GM18873 (cell line): Measurements from ENCODE around the gene MC5R.
"Not testable (repeated sequence)": the region's sequence is repeated elsewhere in the genome, so short reads cannot be mapped to it uniquely, and the experiment has no call there.

ENCODE experiments used
- ATAC-seq: cut with Tn5 transposase; IDR thresholded peaks from one replicate; pipeline ENCODE4 v1.9.1; 2021; ENCODE audit warnings: mild to moderate bottlenecking, moderate library complexity, moderate number of reproducible peaks; ENCODE audit not compliant: unreplicated experiment, low FRiP score

MC5R gene

DNA sequence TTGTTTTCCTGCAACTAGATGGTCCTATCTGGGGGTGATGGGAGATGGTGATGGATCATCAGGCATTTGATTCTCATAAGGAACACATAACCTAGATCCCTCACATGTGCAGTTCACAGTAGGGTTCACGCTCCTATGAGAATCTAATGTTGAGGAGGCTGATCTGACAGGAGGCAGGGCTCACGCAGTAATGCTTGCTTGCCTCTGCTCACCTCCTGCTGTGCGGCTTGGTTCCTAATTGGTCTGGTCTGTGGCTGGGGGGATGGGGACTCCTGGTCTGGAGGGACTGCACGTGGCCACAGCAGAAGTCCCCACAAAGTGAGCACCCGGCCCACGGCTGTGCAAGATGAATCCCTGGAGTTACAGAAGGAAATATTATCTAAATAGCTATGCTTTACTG lies 11.3 kb downstream of the MC5R start:
- no peak for ATAC-seq

DNA sequence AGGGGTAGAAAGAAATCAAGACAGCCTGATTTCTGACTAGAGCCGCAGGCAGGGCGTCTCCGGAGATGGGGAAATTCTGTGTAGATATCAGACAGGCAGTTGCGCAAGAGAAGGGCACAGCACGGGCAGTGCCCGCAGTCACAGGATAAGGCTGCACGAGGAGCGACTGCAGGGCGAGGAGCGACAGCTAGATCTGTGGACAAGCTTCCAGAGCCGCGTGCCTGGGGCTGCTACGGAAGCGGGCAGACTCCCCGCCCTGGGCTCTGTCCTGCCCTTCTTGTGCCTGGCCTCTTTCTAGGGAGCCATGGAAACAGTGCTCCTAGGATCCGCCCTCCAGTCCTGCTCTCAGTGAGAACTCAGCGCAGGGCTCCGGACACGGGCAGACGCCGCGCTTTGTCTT lies 12.6 kb downstream of the MC5R start:
- no peak for ATAC-seq

DNA sequence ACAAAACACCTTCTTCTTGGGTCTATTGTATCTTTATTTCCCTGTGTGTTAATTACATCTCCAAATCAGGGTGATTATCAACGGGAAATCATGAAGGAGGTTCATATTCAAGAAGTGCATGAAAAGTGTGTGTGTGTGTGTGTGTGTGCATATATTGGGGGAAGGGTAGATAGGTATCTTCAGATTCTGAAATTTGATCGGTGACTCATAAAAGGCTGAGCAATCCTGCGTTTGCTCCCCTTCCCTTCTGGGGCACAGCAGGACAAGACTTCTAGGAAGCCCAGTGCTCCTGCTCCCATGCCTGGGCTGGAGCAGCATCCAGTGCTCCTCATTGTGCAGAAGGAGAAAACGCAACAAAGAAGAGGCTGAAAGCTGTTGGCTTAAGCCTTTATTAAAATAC lies 25.8 kb downstream of the MC5R start:
- ATAC-seq: no peak

DNA sequence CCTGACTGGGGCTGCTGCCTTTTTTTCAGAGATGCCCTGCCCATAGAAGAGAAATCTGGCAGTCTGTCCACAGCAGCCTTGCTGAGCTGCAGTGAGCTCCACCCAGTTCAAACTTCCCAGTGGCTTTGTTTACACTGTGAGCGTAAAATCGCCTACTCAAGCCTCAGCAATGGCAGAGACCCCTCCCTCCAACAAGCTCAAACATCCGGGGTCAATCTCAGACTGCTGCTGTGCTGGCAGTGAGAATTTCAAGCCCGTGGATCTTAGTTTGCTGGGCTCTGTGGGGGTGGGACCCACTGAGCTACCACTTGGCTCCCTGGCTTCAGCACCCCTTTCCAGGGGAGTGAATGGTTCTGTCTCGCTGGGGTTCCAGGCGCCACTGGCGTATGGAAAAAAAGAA lies 38.9 kb downstream of the MC5R start:
- ATAC-seq: not testable (repeated sequence)

DNA sequence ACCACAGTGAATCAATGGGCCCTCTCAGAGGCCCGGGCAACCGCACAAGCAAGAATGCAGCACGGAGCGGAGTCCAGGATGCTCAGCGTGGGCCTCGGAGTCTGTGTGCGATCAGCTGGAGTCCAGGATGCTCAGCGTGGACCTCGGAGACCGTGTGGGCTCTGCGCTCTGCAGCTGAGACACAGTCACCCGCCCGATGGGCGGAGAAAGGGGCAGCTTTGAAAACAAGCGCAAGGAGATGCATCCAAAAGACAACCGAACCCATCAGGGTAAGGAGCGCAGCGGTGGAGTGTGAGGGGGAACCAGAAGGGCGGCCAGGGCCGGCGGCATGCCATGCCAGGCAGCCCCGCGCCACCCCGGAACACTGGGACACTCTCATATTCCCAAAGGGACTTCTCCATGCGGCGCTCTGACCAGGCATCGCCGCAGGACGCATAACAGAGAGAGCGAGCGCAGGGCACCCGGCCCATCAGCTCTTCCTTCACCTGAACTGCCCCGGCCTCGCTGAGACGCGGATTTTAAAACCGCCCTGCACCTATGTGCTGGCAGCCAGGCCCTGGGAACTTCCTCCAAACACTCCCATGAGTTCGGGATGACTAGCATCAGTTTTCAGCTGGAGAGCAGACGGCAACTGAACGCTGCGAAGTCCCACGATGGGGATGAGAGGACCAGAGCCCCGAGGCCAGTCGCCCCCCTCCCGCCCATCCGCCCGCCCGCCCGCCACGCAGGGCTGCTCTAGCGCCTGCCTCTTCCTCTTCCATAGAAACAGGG lies 44.7 kb downstream of the MC5R start:
- no peak for ATAC-seq

DNA sequence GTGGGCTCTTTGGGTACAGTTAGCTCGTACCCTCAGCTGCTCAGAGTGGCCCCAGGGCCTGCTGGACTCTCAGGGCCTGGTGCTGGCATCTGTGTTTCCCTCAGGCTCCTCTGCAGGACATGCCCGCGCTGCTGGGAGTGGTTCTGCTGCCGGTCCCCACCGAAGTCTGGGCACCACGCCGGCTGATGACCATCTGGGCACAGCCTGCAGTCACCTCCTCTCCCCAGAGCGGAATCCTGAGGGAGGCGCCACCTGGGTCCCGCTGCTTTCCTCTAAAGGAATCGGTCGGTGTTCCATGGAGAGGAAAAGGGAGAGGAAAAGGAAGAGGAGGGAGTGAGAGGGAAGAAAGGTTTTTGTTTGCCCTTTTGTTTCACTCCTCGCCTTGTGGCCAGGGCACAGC lies 47.8 kb downstream of the MC5R start:
- ATAC-seq: no peak

DNA sequence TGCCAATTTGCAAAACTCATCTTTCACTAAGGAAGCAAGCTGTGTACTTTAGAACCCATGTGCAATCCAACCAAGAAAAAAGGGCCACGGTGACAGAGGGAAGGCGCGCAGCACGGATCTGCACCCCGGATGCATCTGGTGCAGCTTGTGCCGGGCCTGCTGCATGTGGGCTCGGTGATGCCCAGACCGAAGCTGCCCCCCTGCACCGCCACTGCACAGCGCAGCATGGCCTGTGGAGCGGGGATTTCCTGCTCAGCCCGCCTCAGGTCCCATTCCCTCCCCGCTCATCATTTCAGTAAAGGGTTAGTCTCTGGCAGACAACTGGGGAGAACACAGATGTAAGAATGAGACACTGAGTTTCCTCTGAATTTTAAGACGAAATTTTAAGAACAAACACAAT lies 48.4 kb downstream of the MC5R start:
- no peak for ATAC-seq

DNA sequence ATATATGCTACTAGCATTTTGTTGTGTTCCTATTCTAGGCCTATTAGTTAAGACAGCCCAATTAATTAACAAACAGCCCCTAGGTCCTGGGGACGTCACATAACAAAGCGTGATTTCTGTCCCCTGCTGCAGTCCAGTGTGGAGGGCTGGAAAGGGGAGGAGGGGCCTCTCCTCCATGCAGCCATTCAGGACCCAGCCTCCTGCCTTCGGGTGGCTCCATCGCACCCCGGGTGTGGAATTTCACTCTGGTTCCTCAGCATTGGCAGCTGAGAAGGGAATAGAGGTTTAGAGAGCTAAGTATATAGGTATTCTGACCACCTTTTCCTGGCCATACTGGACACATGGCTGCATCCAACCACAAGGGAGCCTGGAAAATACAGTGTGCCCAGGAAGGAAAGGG lies 49.0 kb downstream of the MC5R start:
- ATAC-seq: no peak

DNA sequence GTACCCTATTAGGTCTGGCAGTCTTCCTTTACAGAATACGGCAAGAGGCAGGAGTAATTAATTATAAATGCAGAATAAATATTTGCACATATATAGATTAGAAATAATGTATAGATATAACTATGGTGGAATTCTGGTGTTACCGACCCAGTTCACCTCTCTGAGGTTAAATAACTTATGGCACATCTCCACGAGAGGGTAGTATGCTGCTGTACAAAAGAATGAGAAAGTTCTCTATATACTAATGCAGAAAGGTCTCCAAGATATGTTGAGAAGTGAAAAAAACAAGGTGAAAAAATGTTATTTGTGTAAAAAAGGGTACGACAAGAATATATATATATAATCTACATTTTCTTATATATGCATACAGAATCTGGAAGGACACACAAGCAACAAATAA lies 50.6 kb downstream of the MC5R start:
- no peak for ATAC-seq
